Esophagus muscularis mucosa (tissue), 4 donors: Measurements from ENCODE around the gene MKS1.

Source experiments
- CTCF ChIP-seq, 3 experiments: fragments of 200-600 bp in 2 of 3; fragments of 450-650 bp in 1 of 3; sonication (generic) in 2 of 3; IDR thresholded peaks; one replicate each; pipeline ENCODE4 v1.5.1; 2017 to 2019; ENCODE audit warnings: antibody characterized with exemption in 3 of 3, mild to moderate bottlenecking in 2 of 3, moderate library complexity in 1 of 3
- EP300 ChIP-seq: sonication (generic); formaldehyde crosslinking; IDR thresholded peaks from one replicate; pipeline ENCODE4 v1.6.1; 2017; ENCODE audit warnings: antibody characterized with exemption
- POLR2A ChIP-seq: fragments of 450-650 bp; IDR thresholded peaks from one replicate; pipeline ENCODE4 v1.6.1; 2017; ENCODE audit warnings: antibody characterized with exemption, moderate library complexity, mild to moderate bottlenecking, low read depth
- POLR2AphosphoS5 ChIP-seq, 2 donors: sonication (generic); formaldehyde crosslinking; IDR thresholded peaks; one replicate each; pipeline ENCODE4 v1.6.1; 2017; ENCODE audit warnings: antibody characterized with exemption in 2 of 2

GRCh38 chr17:58195518-58196123 is 23.4 kb downstream of the MKS1 start:
- TF ChIP-seq EP300 = no peak
- no peak for TF ChIP-seq POLR2A
- TF ChIP-seq CTCF (IDR thresholded peaks at IDR 0.05) = no peak
- TF ChIP-seq POLR2AphosphoS5 (IDR thresholded peaks at IDR 0.05) = no peak
